Calu3 (cell line): ENCODE results near the gene NLRP4. TPM values are rescaled to one million over a fixed set of nuclear protein-coding genes. Genes with fewer than 3 reads are reported as not detected.

Experiments used
- BruUV-seq: library from RNA; stranded (reverse); fragments of 400-500 nt; replicated peaks from 2 replicates; lab custom pipeline; 2021; lab: Mats Ljungman, UMichigan
- CTCF ChIA-PET: fragments of 300-600 bp; sonication (Branson Sonifier 250); formaldehyde crosslinking; loops from one replicate; lab custom pipeline; 2022; ENCODE audit warnings: antibody characterized with exemption; lab: Charles Lee
- DNase-seq: peaks from one replicate; pipeline ENCODE4 v3.0.0; 2022
- H3K27ac Mint-ChIP-seq: one replicate; pipeline ENCODE4 v1.8.0; 2022; ENCODE audit warnings: mixed read lengths; ENCODE audit not compliant: unreplicated experiment
- H3K27me3 Mint-ChIP-seq: one replicate; pipeline ENCODE4 v1.8.0; 2022; ENCODE audit warnings: mixed read lengths; ENCODE audit not compliant: unreplicated experiment
- H3K36me3 Mint-ChIP-seq: one replicate; pipeline ENCODE4 v1.8.0; 2022; ENCODE audit warnings: mild to moderate bottlenecking, moderate library complexity, mixed read lengths; ENCODE audit not compliant: insufficient read depth, unreplicated experiment
- H3K4me1 Mint-ChIP-seq: one replicate; pipeline ENCODE4 v1.8.0; 2022; ENCODE audit warnings: mild to moderate bottlenecking, low read depth, mixed read lengths; ENCODE audit not compliant: unreplicated experiment
- H3K4me3 Mint-ChIP-seq: one replicate; pipeline ENCODE4 v1.8.0; 2022; ENCODE audit warnings: mild to moderate bottlenecking, low read depth, moderate library complexity, mixed read lengths; ENCODE audit not compliant: unreplicated experiment
- H3K9me3 Mint-ChIP-seq: one replicate; pipeline ENCODE4 v1.8.0; 2022; ENCODE audit warnings: low read depth, mixed read lengths; ENCODE audit not compliant: unreplicated experiment
- intact Hi-C: fragments of 100-400 bp; cut with micrococcal nuclease; formaldehyde crosslinking; loops from one replicate; pipeline ENCODE4 v1.10.0; 2022; ENCODE audit not compliant: unreplicated experiment
- total RNA-seq: library from RNA; stranded (reverse); gene quantifications from 2 replicates; pipeline ENCODE4 v1.2.3, GENCODE V29; 2022
- TF ChIP-seq, protein P1 (sequence below): fragments of 200-600 bp; IDR thresholded peaks from one replicate; pipeline ENCODE4 v1.8.0; 2022; ENCODE audit warnings: antibody characterized with exemption; ENCODE audit not compliant: unreplicated experiment

The NLRP4 gene
- total RNA-seq, 1 experiment from 2014 or later, result not detected

DNA sequence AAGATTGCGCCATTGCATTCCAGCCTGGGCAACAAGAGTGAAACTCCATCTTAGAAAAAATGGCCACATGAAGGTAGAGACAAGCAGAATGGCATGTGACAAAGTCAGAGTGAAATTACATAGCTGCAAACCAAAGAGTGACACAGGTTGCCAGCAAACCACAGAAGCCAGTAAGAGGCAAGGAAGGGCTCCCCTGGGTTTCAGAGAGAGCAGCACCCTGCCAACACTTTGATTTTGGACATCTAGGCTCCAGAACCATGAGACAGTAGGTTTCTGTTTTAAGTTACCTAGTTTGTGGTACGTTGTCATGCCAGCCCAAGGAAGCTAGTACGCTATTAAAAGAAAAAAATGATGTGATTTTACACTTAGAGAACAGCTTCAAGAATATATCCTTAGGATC, 1.9 kb downstream of the NLRP4 start:
- DNase-seq, result no peak
- BruUV-seq, result no TSS peak
- CTCF ChIA-PET, result no interaction called here
- Mint-ChIP-seq H3K36me3 (no peaks in the 10 kb centered on the region), H3K27me3 (no peaks in the 10 kb centered on the region), H3K4me1 (no peaks in the 10 kb centered on the region), H3K9me3 (peaks cover 6% of the 10 kb centered on the region), H3K27ac (no peak overlapping the region), H3K4me3 (no peak overlapping the region)
- intact Hi-C loops, result no loop called here
- TF ChIP-seq, protein P1, sequence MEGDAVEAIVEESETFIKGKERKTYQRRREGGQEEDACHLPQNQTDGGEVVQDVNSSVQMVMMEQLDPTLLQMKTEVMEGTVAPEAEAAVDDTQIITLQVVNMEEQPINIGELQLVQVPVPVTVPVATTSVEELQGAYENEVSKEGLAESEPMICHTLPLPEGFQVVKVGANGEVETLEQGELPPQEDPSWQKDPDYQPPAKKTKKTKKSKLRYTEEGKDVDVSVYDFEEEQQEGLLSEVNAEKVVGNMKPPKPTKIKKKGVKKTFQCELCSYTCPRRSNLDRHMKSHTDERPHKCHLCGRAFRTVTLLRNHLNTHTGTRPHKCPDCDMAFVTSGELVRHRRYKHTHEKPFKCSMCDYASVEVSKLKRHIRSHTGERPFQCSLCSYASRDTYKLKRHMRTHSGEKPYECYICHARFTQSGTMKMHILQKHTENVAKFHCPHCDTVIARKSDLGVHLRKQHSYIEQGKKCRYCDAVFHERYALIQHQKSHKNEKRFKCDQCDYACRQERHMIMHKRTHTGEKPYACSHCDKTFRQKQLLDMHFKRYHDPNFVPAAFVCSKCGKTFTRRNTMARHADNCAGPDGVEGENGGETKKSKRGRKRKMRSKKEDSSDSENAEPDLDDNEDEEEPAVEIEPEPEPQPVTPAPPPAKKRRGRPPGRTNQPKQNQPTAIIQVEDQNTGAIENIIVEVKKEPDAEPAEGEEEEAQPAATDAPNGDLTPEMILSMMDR, result no peak

DNA sequence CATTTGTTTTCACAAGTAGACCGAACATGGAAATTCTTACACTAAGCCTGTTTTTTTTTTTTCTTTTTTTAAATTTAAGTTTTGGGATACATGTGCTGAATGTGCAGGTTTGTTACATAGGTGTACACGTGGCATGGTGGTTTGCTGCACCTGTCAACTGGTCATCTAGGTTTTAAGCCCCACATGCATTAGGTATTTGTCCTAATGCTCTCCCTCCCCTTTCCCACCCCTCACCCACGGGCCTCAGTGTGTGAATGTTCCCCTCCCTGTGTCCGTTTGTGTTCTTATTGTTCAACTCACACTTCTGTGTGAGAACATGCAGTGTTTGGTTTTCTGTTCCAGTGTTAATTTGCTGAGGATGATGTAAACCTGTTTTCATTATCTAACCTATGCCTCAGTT, 2.6 kb downstream of the NLRP4 start:
- no TSS peak for BruUV-seq
- CTCF ChIA-PET, result no interaction called here
- intact Hi-C loops, result no loop called here
- no peaks in the 10 kb centered on the region for H3K36me3 Mint-ChIP-seq
- no peak for DNase-seq
- peaks cover 8% of the 10 kb centered on the region for H3K9me3 Mint-ChIP-seq
- H3K4me1 Mint-ChIP-seq, result no peaks in the 10 kb centered on the region
- no peaks in the 10 kb centered on the region for H3K27me3 Mint-ChIP-seq
- no peak overlapping the region for H3K4me3 Mint-ChIP-seq
- no peak overlapping the region for H3K27ac Mint-ChIP-seq
- TF ChIP-seq, protein P1, result no peak

DNA sequence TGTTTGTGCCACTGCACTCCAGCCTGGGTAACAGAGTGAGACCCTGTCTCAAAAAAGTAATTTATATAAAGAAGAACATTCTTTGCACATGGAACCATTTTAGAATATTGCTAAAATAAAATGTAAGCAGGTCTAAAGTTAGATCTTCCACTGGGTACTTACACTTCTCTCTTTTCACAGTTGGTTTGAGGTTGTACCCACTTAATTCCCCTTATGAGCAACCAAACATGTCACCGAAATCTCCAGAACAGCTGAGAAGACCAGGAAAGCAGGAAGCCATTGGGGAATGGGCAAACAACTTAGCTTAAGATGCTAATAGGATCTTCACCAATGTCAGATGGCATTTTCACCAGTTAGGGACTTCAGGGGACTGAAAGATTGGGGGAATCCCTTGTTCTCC, 18.8 kb downstream of the NLRP4 start:
- BruUV-seq, result no TSS peak
- TF ChIP-seq, protein P1, result no peak
- intact Hi-C loops, result no loop called here
- DNase-seq, result no peak
- Mint-ChIP-seq H3K36me3 (no peaks in the 10 kb centered on the region), H3K4me1 (no peaks in the 10 kb centered on the region), H3K27ac (no peak overlapping the region), H3K9me3 (peaks cover 5% of the 10 kb centered on the region), H3K27me3 (no peaks in the 10 kb centered on the region), H3K4me3 (no peak overlapping the region)
- CTCF ChIA-PET, result no interaction called here

DNA sequence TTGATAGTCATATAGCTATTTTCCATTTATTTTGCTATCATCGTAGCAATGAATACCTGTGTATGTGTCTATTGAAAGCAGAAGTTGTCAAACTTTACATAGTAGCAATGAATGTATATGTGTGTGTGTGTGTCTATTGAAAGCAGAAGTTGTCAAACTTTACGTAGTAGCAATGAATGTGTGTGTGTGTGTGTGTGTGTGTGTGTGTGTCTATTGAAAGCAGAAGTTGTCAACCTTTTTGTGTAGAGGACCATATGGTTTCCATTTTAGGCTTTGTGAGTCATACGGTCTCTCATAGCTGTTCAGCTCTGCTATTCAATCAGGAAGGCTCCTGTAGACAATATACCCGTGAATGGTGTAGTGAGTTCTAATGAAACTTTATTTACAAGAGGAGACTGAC, 20.8 kb downstream of the NLRP4 start:
- no peak for DNase-seq
- Mint-ChIP-seq H3K9me3 (peaks cover 8% of the 10 kb centered on the region), H3K4me1 (no peaks in the 10 kb centered on the region), H3K27me3 (no peaks in the 10 kb centered on the region), H3K4me3 (no peak overlapping the region), H3K36me3 (no peaks in the 10 kb centered on the region), H3K27ac (no peak overlapping the region)
- CTCF ChIA-PET, result no interaction called here
- intact Hi-C loops, result no loop called here
- TF ChIP-seq, protein P1, result no peak
- BruUV-seq, result no TSS peak
